A549 (cell line): ENCODE results near the gene ROPN1.

Experiments
- CTCF ChIP-seq: fragments of >200 bp; sonication (Bioruptor Twin); formaldehyde crosslinking; IDR thresholded peaks from 3 replicates; pipeline ENCODE4 v1.5.1; 2016
- NPAS2 ChIP-seq: fragments of 250-450 bp; sonication (Bioruptor Pico); IDR thresholded peaks from 2 replicates; pipeline ENCODE4 v1.8.0; 2022; ENCODE audit warnings: mild to moderate bottlenecking, moderate library complexity, borderline replicate concordance
- POLR2A ChIP-seq: IDR thresholded peaks from 2 replicates; pipeline ENCODE4 v1.6.1; 2012; ENCODE audit warnings: mild to moderate bottlenecking, low read length
- RAD21 ChIP-seq, 2 experiments: fragments of >200 bp in 1 of 2; sonication (Bioruptor Twin) in 1 of 2; formaldehyde crosslinking in 1 of 2; IDR thresholded peaks in 1 of 2; conservative IDR thresholded peaks in 1 of 2; 2 replicates in 1 of 2; 3 replicates in 1 of 2; pipeline ENCODE4 v1.6.1; 2012 to 2018; ENCODE audit warnings: inconsistent platforms in 1 of 2
- RCOR1 ChIP-seq: fragments of 150-350 bp; IDR thresholded peaks from 2 replicates; pipeline ENCODE4 v1.6.1; 2014; ENCODE audit warnings: antibody characterized with exemption, low read length, low read depth
- RFX5 ChIP-seq: fragments of 450-650 bp; IDR thresholded peaks from 2 replicates; pipeline ENCODE4 v1.7.1; 2014; ENCODE audit warnings: antibody characterized with exemption, mild to moderate bottlenecking, moderate library complexity
- USF2 ChIP-seq: fragments of 450-650 bp; IDR thresholded peaks from 2 replicates; pipeline ENCODE4 v1.6.1; 2014; ENCODE audit warnings: antibody characterized with exemption
- ZC3H11A ChIP-seq: fragments of 450-650 bp; IDR thresholded peaks from 2 replicates; pipeline ENCODE4 v1.6.1; 2014; ENCODE audit warnings: antibody characterized with exemption, mild to moderate bottlenecking

- no peak for TF ChIP-seq NPAS2 (CRISPR knock-in tag)
- TF ChIP-seq CTCF = no peak
- no peak for TF ChIP-seq RCOR1
- TF ChIP-seq RFX5 = no peak
- TF ChIP-seq RAD21 (conservative IDR thresholded peaks at IDR 0.05 in 1 of 2, IDR thresholded peaks at IDR 0.05 in 1 of 2) = no peak
- no peak for TF ChIP-seq USF2
- TF ChIP-seq POLR2A = no peak
- TF ChIP-seq ZC3H11A = no peak
These were observed 27.4 kb upstream of the ROPN1 start for GRCh38 chr3:124019291-124019690.
